Measurements from ENCODE around the gene YIF1B.

The YIF1B gene

GRCh38 chr19:38304866-38305429 is 10.8 kb downstream of the YIF1B start:
- DNase-seq (ENCODE audit: low spot score), result peak; percentile 44

GRCh38 chr19:38304352-38304865 is 11.3 kb downstream of the YIF1B start:
- DNase-seq (ENCODE audit: low spot score), result no peak

- no peak for DNase-seq (ENCODE audit: low spot score)
Observed at GRCh38 chr19:38303517-38304351, 12.0 kb downstream of the YIF1B start, which contains the start of gene C19orf33. Gene C19orf33 (plus strand): TSS chr19:38304251. CDS start chr19:38304262, 11 bp downstream.

- no peak for DNase-seq (ENCODE audit: low spot score)
Observed at GRCh38 chr19:38298821-38299680, 16.7 kb downstream of the YIF1B start.

- no peak for DNase-seq (ENCODE audit: low spot score)
Observed at GRCh38 chr19:38294090-38294489, 21.7 kb downstream of the YIF1B start.

GRCh38 chr19:38293281-38293680 is 22.5 kb downstream of the YIF1B start:
- no peak for DNase-seq (ENCODE audit: low spot score)

- DNase-seq (ENCODE audit: low spot score), result no peak
Observed at GRCh38 chr19:38291855-38292254, 23.9 kb downstream of the YIF1B start.

GRCh38 chr19:38290631-38291147 is 25.1 kb downstream of the YIF1B start:
- peak; percentile 75 for DNase-seq (ENCODE audit: low spot score)

- DNase-seq (ENCODE audit: low spot score), result no peak
Observed at GRCh38 chr19:38289955-38290354, 25.8 kb downstream of the YIF1B start.

- DNase-seq (ENCODE audit: low spot score), result no peak
Observed at GRCh38 chr19:38288123-38288855, 27.5 kb downstream of the YIF1B start.

- DNase-seq (ENCODE audit: low spot score), result no peak
Observed at GRCh38 chr19:38287604-38288003, 28.1 kb downstream of the YIF1B start.

- no peak for DNase-seq (ENCODE audit: low spot score)
Observed at GRCh38 chr19:38285567-38285966, 30.2 kb downstream of the YIF1B start.

GRCh38 chr19:38284422-38284821 is 31.3 kb downstream of the YIF1B start:
- no peak for DNase-seq (ENCODE audit: low spot score)

- no peak for DNase-seq (ENCODE audit: low spot score)
Observed at GRCh38 chr19:38283271-38283670, 32.5 kb downstream of the YIF1B start.

- no peak for DNase-seq (ENCODE audit: low spot score)
Observed at GRCh38 chr19:38281811-38282566, 33.8 kb downstream of the YIF1B start.

- DNase-seq (ENCODE audit: low spot score), result no peak
Observed at GRCh38 chr19:38280030-38280921, 35.5 kb downstream of the YIF1B start.

- DNase-seq (ENCODE audit: low spot score), result no peak
Observed at GRCh38 chr19:38278751-38279150, 37.0 kb downstream of the YIF1B start.

- no peak for DNase-seq (ENCODE audit: low spot score)
Observed at GRCh38 chr19:38277969-38278680, 37.6 kb downstream of the YIF1B start.

- no peak for DNase-seq (ENCODE audit: low spot score)
Observed at GRCh38 chr19:38277549-38277948, 38.2 kb downstream of the YIF1B start.

All from cerebellar cortex (tissue), 1 donor.